GM19023 (cell line): ENCODE data around the gene ZNF618.

Experiments used
- ATAC-seq: cut with Tn5 transposase; IDR thresholded peaks from one replicate; pipeline ENCODE4 v1.9.1; 2021; ENCODE audit warnings: mild to moderate bottlenecking, moderate library complexity; ENCODE audit not compliant: unreplicated experiment

Gene ZNF618

DNA sequence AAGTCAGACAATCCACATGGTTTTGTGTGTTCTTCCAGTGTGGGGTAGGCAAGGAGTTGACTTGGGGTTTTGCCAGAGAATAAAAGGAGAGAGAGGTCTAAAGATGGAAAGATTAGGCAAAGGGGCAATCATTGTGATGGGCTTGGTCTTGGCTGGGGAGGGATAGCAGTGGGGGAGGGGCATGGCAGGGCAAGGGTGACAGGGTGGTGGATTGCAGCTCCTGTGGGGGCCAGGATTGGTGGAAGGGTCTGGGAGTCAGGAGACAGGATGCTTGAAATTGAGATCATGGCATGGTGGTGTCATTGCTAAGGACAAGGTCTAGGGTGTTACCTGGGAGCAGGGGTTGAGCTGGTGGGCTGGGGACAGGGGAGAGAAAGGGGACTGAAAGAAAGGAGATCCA is 57.6 kb downstream of the ZNF618 start:
- ATAC-seq = no peak

GRCh38 chr9:113934167-113934828 is 58.2 kb downstream of the ZNF618 start:
- no peak for ATAC-seq

DNA sequence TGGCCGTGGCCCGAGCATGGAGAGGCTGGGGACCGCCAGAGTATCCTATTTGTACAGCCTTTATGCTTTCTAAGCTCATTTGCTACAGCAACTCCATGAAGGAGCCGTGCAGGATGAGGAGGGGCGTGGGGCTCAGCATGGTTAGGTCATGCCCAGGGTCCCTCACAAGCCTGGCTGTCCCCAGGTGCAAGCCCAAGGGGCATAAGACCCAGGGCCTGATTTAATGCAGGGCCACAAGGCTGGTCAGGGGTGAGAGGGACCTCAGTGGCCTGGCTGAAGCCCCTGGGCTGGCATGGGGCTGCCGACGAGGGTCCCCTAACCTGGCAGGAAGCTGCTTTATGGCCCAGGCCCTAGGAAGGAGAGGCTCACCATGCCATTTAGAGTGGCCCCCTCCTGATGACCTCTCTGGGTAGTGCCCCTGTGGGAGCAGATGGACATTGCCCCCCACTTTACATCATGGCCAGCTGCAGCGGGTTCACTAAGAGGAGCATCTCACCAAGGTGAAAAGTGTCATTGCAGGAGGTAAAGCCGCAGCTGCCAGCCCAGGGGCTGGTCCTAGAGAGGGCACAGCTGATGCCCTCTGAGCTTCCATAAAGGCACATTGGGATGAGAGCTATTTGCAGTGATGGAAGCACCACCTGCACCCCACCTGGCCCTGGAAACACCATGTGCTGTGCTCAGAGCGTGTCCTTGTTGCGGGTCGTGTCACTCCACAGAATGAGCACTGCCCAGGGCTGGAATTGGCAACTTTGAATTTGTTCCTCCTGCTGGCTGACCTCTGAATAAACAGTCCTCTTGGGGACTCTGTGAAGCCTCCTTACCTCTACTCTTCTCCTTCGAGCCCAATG is 58.9 kb downstream of the ZNF618 start:
- ATAC-seq = no peak

- no peak for ATAC-seq
Observed at GRCh38 chr9:113935677-113936380, 59.7 kb downstream of the ZNF618 start.

GRCh38 chr9:113940077-113940476 is 64.0 kb downstream of the ZNF618 start:
- no peak for ATAC-seq

GRCh38 chr9:113941056-113941455 is 64.9 kb downstream of the ZNF618 start:
- no peak for ATAC-seq

DNA sequence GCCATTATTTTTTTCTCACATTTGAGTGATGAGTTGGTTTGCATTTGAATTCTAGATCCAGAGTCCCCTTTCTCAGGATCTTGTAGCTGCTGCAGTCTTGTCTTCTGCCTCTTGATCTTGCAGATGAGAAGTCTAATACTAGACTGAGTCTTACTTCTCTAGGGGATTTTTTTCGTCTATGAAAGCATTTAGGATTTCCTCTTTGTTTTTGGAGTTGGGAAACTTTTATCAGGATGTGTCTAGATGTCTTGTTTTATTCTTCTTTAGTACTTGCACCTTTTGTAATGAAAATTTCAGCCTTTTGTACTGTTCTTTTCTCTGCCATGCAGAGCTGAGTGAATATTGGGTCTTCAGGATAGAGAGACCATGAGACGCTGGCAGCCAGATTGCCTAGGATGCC is 65.4 kb downstream of the ZNF618 start:
- no peak for ATAC-seq

DNA sequence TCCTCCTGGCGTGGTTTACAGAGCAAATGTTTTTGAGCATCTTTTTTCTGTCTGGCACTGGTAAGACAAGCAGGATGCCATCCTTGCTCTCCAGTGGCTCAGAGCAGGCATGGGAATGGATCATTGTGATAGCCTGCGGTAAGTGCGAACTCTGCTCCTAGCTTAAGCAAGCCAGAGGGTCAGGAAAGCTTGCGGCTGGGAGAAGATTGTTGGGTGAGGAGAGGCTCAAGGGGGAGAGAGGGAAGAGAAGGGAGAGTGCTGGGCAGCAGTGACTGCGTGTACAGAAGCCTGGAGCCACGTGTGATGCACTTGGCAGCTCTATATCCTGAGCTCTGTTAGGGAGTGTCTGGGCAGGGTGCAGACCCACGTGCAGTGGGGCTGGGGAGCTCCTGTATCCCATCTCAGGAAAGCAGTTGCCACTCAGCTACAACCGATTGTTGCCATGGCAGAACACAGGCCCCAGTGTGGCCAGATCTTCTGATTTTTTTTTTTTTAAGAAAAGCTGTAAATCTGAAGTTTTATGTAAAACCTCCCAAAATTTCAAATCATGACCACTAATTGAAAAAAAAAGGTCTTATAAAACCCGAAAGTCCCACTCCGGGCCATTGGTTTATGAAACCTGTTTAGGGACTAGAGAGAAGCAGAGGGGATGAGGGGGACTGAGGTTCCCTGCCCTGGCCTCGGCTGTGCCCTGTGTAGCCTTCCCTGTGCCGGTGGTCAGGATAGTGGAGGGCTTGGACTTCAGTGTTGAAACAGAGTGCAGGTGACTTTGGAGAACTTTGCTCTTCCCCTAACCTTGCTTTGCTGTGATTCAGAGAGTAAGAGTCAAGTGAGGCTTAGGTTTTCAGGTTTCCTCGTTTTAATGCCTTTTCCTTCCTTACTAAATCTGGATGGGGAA is 67.3 kb downstream of the ZNF618 start:
- no peak for ATAC-seq

DNA sequence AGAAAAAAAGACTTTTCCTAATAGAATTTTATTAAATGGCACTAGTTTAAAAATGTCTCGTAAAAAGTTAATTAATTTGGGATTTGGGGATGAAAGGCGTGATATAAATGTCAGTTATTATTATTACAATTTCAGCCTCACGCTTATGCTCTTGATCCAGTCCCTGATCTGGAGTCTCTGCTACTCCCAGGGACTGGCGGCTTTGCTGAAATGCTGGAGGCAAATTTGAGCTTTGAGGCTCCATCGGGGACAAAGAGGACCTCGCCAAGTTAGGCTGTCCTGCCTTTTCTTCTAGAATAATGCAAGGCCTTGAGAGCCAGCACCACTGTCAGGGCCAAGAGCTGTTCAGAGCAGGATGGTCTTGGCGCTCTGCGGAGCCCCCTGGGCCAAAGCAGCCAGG is 69.7 kb downstream of the ZNF618 start:
- ATAC-seq = no peak

DNA sequence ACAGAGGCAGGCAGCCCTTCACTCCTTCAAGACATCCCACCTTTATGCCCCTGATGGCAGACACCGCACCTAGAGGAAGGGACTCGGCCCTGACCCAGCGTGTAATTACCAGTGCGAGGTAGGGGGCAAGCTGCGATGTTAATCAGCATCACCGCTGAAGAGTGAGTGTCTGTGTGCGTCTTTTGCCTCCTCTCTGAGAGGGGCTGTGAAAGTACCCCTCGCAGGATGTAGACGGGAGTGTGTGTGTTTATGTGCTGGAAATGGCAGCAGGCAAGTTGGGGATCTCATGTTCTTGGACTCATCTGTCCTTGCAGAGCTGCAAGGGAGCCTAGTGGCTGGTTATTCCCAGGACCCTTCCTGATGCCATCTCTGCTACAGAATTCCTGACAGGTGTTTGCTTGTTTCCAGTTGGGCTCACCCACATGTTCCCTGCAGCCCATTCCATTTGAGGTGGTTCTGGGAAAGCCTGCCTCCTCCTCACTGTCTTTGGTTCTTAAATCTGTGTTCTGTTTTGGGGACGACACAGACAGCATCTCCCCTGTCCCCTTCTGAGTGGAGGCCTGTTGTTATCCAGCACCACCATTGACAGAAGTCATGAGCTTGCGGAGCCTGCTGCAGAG is 70.5 kb downstream of the ZNF618 start:
- ATAC-seq = no peak

DNA sequence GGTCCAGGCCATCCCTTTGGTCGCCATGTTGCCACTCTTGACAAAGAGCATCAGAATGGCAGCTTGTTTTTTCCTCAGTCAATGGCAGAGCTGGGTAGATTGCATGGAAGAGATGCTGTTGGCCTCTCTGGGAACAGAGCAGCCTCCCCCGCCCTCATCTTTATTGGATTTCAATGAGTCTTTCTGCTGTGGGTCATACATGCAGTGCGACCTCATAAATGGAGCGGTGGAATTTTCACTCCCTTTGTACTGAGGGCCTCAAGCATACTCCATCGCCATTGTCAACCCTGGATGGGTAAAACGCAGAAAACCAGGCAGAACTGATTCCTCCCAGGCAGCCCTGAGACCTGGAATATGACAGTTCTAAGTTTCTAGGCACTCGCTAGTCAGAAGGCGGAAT is 71.8 kb downstream of the ZNF618 start:
- ATAC-seq = no peak

DNA sequence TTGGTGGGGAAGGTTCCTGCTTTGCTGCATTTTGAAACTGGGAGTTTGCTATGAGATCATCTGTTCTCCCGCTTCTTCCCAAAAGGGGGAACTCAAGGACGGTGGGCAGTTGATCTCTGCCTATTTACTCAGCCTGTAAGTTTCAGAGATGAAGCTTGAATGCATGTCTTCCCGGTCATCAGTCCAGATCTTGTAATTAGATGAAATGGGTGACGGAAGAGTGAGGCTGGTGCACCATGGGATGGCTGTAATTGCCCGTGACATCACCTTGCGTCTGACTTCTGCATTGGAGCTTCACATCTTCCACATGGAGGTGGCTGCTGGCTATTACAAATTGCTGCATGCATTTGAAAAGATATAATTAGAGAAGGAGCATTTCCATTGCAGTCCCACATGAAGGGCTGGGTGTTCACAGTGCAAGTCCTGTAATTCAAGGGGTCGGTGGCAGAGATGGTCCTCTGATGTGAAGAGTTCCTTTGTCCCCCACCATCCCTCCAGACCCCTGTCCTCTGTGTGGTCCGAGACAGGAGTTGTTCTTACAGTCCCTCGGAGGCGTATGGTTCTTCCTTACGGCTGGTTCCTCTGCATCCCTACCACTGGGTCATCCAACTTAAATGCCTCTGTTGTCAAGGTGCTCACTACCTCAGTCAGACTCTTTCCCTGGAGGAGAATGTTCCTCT is 72.9 kb downstream of the ZNF618 start:
- no peak for ATAC-seq

DNA sequence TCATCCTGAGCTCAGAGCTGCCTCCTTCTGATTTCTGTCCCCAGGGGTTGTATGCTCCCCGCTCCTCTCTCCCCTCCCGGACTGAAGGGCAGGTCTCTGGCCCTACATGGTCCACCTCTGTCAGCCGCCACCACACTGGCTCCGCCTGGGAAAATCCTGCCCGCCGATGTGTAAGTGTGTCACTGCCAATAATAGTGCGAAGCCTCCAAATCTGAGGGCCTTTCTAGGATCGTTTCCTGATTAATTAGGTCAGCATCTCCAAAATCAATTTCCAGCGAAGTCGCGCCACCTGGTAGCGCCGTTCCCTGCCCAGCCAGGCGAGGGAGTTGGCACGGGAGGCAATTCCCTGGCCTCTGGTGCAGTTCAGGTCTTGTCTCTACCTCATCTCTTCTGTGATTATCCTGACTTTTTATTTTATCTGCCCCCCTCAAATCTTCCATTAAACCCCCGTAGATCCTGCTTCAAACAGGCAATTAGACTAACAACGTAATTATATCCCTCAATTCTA is 73.5 kb downstream of the ZNF618 start:
- ATAC-seq = no peak

- ATAC-seq = no peak
Observed at GRCh38 chr9:113950195-113951031, 74.3 kb downstream of the ZNF618 start.

GRCh38 chr9:113951032-113951372 is 74.9 kb downstream of the ZNF618 start:
- no peak for ATAC-seq

GRCh38 chr9:113952676-113953075 is 76.6 kb downstream of the ZNF618 start:
- ATAC-seq = no peak

- ATAC-seq = no peak
Observed at GRCh38 chr9:113953531-113953930, 77.4 kb downstream of the ZNF618 start.

GRCh38 chr9:113954591-113954990 is 78.5 kb downstream of the ZNF618 start:
- ATAC-seq = no peak
